Epidermal melanocyte (primary cell): Measurements from ENCODE around the gene THSD8.

Source experiments
- DNase-seq: peaks from one replicate; pipeline ENCODE4 v3.0.0; 2011; ENCODE audit warnings: low spot score; ENCODE audit not compliant: insufficient read length

THSD8 gene

GRCh38 chr19:12801466-12802266 lies at the start of gene THSD8, which contains the start of gene PRDX2:
TSS of gene THSD8 (plus strand) at chr19:12802069. CDS start at chr19:12802072, 3 bp downstream.
TSS of gene PRDX2 (minus strand) at chr19:12801800. CDS start at chr19:12801261, 539 bp downstream.
- peak; percentile 65 for DNase-seq

DNA sequence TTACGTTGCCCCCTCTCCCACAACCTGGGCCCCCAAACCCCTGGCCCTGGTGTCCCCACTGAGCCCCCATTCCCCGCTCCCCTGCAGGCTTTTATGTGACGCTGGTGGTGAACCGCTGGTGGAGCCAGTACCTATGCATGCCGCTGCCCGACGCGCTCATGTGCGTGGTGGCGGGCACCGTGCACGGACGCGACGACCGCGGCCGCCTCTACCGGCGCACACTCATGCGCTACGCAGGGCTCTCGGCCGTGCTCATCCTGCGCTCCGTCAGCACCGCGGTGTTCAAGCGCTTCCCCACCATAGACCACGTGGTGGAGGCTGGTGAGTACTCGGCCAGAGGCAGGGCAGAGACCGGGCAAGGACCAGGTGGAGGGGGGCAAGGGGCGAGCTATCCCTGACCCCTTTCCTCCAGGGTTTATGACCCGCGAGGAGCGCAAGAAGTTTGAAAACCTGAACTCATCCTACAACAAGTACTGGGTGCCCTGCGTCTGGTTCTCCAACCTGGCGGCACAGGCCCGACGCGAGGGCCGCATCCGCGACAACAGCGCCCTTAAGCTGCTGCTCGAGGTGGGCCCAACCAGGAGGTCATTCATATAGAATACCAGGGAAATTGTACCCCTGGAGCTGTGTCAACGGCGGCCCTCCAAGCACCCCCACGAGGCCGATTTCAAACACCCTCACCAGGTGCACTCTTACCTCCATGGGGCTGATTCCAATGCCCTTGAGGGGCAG lies 47.2 kb upstream of the THSD8 start:
- DNase-seq, result no peak

- no peak for DNase-seq
Measured at GRCh38 chr19:12756150-12756883, 45.6 kb upstream of the THSD8 start.

GRCh38 chr19:12757544-12758274 lies 44.2 kb upstream of the THSD8 start:
- peak; percentile 89 for DNase-seq

- no peak for DNase-seq
Measured at GRCh38 chr19:12759686-12760085, 42.2 kb upstream of the THSD8 start.

- no peak for DNase-seq
Measured at GRCh38 chr19:12763100-12763499, 38.8 kb upstream of the THSD8 start.

- DNase-seq, result no peak
Measured at GRCh38 chr19:12764698-12765097, 37.2 kb upstream of the THSD8 start.

DNA sequence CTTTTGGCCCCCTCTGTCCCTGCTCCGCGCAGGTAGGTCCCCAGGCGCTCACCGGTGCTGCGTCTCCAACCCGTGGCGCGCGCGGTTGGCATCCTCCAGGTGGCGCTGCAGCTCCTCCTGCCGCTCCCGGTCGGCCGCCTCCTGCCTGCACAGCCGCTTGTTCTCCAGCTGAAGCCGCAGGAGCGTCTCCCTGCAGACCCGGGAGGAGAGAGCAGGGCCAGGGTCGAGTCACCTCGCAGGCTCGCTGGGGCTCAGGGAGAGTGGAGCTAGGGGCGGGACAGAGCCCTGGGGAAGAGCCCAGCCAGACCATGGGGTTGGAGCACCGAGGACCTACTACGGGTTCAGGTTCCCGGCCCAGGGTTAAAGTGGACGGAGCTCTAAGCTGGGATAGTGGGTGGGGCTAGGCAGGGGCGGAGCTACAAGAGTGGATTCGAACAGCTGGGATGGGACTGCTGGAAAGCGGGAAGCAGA lies 35.8 kb upstream of the THSD8 start:
- DNase-seq, result peak; percentile 87

DNA sequence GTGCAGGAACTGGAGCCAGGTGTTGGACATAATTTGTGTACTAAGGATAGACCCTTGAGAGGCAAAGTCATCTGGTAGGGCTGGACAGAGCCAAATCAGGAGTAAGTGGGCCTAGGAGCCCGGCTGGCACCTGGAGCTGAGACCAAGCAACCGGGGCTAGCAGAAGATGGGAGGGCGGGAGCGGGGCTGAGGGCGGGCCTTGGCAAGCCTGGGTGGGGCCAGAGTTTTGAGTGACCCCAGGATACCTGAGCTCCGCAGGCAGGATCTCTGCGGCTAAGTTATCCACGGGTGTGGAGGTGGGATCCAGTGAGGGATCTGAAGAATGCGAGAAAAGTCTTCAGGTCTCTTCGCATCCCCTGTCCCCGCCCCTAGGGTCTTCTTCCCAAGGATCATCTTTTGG lies 34.7 kb upstream of the THSD8 start:
- no peak for DNase-seq

GRCh38 chr19:12767666-12768065 lies 34.2 kb upstream of the THSD8 start:
- no peak for DNase-seq

- DNase-seq, result no peak
Measured at GRCh38 chr19:12769689-12770088, 32.2 kb upstream of the THSD8 start.

- no peak for DNase-seq
Measured at GRCh38 chr19:12770922-12771321, 30.9 kb upstream of the THSD8 start.

DNA sequence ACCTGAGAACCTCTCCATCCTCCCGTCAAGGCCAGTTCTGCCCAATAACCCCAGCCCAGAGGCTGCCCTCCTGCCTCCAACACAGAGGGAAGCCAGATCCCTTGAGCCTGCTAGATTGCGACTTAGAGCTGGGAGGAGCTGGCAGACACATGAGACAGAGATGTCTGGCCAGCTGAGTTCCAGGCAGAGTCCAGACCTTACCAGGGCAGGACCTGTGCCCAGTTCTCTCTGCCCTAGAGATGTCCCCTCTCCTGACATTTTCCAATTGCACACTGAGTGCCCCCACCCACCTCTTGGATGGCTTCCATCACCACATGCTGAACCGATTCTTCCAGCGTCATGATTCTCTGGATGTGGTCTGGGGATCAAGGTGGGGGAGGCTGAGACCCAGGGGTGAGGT lies 29.5 kb upstream of the THSD8 start:
- DNase-seq, result no peak

GRCh38 chr19:12773571-12773970 lies 28.3 kb upstream of the THSD8 start:
- DNase-seq, result no peak

DNA sequence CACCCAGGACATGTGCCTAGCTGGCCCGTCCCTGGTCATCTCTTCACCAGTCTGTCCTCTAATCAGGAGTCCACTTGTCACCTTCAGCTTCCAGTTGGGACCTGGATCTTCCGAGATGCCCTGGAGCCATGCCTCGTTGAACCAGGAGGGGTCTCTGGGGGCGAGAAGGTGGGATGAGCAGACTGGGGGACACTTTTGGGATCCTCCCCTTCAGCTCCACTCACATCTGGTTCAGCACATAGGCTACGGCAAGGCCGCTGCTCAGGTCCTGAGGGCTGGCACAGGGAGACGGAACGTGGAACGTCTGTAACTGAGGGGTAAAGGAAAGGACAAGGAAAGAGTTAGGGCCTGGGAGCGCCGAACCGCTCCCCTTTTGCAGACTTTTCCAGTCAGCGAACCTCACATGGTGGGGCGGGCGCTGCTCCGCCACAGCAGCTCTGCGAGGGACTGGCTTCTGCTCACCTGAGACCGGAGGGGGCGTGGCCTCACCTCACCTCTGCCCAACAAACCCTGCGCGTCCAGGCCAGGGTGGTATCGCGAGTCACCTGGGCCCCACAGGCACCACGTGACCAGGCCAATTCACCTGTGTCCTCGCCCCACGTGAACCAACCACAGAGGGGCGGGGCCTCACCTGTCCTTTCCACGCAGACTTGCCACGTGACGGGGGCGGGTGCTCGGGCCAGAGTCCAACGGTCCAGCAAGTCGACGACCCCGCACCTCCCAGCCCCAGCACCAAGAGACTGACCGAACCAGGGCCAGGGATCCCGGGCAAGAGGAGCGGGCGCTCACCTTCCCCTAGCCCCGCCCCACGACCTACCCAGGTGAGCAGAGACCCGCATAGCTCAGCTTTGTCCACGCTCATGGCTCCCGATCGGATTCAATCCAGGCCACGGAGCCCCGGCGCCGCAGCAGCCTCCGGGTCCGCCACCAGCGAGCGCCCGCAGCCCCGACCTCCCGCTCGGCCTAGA lies 27.0 kb upstream of the THSD8 start, which contains the start of gene HOOK2:
Gene HOOK2, minus strand, starts transcription at position 965 of the 968 bp plus-strand sequence. Its CDS starts 103 bp downstream, at position 862.
- no peak for DNase-seq

DNA sequence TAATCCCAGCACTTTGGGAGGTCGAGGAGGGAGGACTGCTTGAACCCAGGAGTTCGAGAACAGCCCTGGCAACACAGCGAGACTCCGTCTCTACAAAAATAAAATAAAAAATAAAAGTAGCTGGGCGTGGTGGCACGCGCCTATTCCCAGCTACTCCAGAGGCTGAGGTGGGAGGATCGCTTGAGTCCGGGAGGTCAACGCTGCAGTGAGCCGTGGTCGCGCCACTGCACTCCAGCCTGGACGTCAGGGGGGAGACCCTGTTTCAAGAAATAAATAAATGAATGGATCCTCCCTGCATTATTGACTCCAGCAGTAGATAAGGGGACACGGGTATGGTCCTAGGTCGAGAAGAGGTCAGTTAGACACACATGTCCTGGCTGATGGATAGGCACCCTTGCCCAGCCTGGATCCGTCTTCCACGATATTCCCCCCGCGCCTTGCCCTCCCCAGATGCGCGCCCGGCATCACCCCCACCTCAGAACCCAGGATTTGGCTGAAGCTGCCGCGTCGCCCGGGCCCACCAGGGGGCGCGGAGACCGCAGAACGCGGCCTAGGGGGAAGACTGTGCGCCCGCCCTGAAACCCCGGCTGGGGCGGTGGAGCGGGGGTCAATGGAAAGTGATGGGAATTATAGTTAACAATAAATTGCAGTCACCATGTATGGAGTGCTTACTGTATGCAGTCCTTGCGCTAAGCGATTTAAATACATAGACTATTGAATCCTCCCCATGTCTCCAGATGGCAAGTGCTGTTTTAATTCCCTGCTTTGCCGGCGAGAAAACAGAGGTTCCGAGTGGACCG lies 24.5 kb upstream of the THSD8 start:
- DNase-seq, result peak; percentile 84

- no peak for DNase-seq
Measured at GRCh38 chr19:12778017-12778904, 23.6 kb upstream of the THSD8 start.

- DNase-seq, result no peak
Measured at GRCh38 chr19:12778905-12779161, 23.0 kb upstream of the THSD8 start.
